Omental fat pad (tissue), 4 donors: Measurements from ENCODE around the gene RSL1D1. TPM values are rescaled to one million over a fixed set of nuclear protein-coding genes. Genes with fewer than 3 reads are reported as not detected.
"Not testable (repeated sequence)": the region's sequence is repeated elsewhere in the genome, so short reads cannot be mapped to it uniquely, and the experiment has no call there.

Experiments used
- ATAC-seq: fragments of 150-250 bp; one replicate; pipeline ENCODE4 v1.9.1; 2016; ENCODE audit warnings: mild to moderate bottlenecking, moderate library complexity; ENCODE audit not compliant: low FRiP score
- DNase-seq: peaks from one replicate; pipeline ENCODE4 v3.0.0-alpha.2; 2019; ENCODE audit warnings: low spot score
- CTCF ChIP-seq, 3 donors: fragments of 450-650 bp; IDR thresholded peaks; one replicate each; pipeline ENCODE4 v1.5.1; 2016 to 2017; ENCODE audit warnings: antibody characterized with exemption in 3 of 3, mild to moderate bottlenecking in 3 of 3, moderate library complexity in 2 of 3
- total RNA-seq, 4 donors: library from RNA; depleted of rRNA; stranded (reverse); fragments of >200 nt; gene quantifications; one replicate each; pipeline ENCODE4 v1.1.0, GENCODE V29; 2016

The RSL1D1 gene
- total RNA-seq, 4 donors from 2014 or later: 138 to 269 (median 188) TPM

- TF ChIP-seq CTCF (IDR thresholded peaks at IDR 0.05): no peak
- no peak for ATAC-seq
Measured at GRCh38 chr16:11794447-11794846, 56.9 kb downstream of the RSL1D1 start.

DNA sequence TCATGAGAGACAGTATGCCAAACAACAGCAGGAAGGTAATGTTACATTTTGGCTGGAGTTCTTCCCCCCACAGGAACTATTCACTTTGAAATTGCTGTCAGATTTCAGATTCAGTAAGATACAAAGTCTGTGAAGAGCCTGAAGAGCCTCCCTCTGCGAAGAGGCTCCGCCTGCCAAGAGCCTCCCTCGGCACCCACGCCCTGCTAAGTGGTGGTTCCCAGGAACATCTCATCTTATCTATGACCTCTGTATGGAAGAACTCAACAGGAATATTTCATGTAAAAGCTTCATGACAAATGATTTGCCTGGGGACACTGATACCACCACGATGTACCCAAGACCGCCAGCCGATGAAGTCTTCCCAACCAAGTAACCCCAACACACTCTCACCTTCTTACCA is 57.5 kb downstream of the RSL1D1 start:
- ATAC-seq (no peak), DNase-seq (no peak)
- no peak for TF ChIP-seq CTCF (IDR thresholded peaks at IDR 0.05)

More at GRCh38 chr16:11794447-11794846, 56.9 kb downstream of the RSL1D1 start:
- DNase-seq: no peak

DNA sequence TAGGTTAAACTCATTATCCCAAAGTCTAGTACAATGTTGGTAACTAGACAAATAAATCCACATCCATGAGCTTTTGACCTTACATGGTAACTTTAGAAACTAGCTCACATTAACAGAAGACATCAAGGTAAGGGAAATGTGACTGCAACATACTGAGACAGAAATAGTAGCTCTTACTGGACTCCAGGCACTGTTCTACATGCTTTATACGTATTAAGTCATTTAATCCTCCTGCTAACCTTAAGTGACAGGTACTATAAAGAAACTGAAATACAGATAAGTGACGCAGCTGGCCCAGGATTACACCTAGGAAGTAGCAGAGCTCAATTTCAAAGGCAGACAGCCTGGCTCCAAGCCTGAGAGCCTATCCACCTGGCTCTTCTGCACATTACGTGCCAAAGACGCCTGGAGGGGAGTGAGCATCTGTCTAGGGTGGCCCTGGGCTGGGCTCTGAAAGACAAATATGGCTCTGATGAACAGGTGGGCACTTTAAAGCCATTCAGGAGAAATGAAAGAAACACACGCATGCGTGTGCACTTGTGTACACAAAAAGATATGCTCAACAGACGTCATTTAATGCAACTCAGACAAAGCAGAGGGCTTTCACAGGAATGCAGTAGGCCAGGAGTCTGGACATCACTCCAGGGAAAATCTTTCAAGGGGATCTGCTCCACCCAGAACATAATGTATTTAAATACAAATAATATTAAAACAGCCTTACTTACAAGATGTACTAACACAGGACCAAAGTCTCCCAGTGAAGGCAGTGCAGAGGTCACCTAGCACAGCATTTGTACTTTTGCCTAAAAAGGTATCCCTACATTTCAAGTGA is 58.7 kb downstream of the RSL1D1 start:
- no peak for TF ChIP-seq CTCF (IDR thresholded peaks at IDR 0.05)
- ATAC-seq: no peak
- no peak for DNase-seq

DNA sequence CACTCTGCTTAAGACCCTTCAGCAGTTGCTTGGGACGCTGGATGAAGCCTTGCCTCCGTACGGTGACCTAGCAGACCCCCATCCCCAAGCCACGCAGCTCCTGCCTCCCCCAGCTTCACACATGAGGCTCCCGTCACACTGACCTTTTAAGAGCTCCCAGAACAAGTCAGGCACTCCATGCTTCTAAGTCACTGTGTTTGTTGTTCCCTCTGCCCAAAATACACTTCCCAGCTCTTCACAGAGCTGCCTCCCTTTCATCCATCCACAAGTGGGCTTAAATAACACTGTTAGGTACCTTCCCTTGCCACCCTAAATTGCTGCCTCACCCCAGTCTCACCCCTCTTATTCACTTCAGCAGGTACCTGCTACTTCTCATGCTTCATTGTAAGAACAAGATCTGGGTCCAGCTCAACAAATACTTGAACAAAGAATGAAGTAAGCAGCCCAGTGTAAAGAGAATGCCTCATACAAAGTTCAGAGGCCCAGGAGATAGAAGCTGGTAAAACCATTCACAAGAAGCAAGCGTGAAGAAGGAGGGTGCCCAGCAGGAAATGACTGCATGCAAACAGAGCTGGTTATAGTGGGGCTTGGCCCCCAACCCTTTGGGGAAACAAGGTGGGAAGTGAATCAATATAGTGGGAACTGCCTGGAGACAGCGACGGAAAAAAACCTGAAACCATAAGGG is 60.1 kb downstream of the RSL1D1 start:
- ATAC-seq (no peak), DNase-seq (no peak)
- TF ChIP-seq CTCF (IDR thresholded peaks at IDR 0.05): no peak

- ATAC-seq (no peak), DNase-seq (no peak)
- TF ChIP-seq CTCF (IDR thresholded peaks at IDR 0.05): no peak
Measured at GRCh38 chr16:11788914-11789313, 62.4 kb downstream of the RSL1D1 start.

GRCh38 chr16:11784980-11785599 is 66.3 kb downstream of the RSL1D1 start:
- DNase-seq, ATAC-seq: not testable (repeated sequence)

DNA sequence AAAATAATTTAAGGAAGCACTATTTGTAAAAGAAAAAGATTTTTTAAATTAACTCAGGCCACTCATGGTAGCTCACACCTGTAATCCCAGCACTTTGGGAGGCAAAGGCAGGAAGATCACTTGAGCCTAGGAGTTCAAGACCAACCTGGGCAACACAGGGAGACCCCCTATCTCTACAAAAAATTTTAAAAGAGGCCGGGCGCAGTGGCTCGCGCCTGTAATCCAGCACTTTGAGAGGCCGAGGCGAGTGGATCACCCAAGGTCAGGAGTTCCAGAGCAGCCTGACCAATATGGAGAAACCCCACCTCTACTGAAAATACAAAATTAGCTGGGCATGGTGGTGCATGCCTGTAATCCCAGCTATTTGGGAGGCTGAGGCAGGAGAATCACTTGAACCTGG is 67.0 kb downstream of the RSL1D1 start:
- not testable (repeated sequence) for DNase-seq, ATAC-seq

DNA sequence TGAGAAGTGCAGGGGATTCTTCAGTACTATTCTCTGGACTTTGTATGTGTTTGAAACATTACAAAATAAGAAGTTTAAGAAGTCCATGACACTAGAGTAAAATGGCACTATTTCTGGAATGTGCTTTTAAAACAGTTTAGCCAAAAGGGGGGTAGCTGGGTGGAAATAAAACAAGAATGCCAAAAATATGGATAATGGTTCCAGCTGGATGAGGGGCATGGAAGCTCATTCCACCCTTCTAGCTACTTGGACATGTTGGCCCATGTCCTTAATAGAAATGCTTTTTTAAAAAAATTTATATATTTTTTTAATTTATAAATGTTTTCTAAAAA is 67.3 kb downstream of the RSL1D1 start:
- no peak for TF ChIP-seq CTCF (IDR thresholded peaks at IDR 0.05)
- DNase-seq (no peak), ATAC-seq (no peak)
